Immature natural killer cell (primary cell): ENCODE results near the gene MTHFR. TPM values are rescaled to one million over a fixed set of nuclear protein-coding genes. Genes with fewer than 3 reads are reported as not detected.

Experiments used
- DNase-seq, 3 donors: peaks; one replicate each; pipeline ENCODE4 v3.0.0; 2022; ENCODE audit warnings: mixed read lengths in 1 of 3
- H3K27ac Mint-ChIP-seq, 6 donors: one replicate each; pipeline ENCODE4 v1.8.0; 2020; ENCODE audit warnings: mixed read lengths in 6 of 6, mild to moderate bottlenecking in 5 of 6, inconsistent platforms in 4 of 6, moderate library complexity in 3 of 6
- H3K27me3 Mint-ChIP-seq, 3 donors: one replicate each; pipeline ENCODE4 v1.8.0; 2020 to 2021; ENCODE audit warnings: low read depth in 3 of 3, mild to moderate bottlenecking in 3 of 3, mixed read lengths in 3 of 3, moderate library complexity in 3 of 3, inconsistent platforms in 1 of 3
- H3K36me3 Mint-ChIP-seq, 3 donors: one replicate each; pipeline ENCODE4 v1.8.0; 2020; ENCODE audit warnings: mixed read lengths in 3 of 3, inconsistent platforms in 2 of 3, mild to moderate bottlenecking in 2 of 3
- H3K4me1 Mint-ChIP-seq, 2 donors: one replicate each; pipeline ENCODE4 v1.8.0; 2020; ENCODE audit warnings: inconsistent platforms in 2 of 2, mild to moderate bottlenecking in 2 of 2, mixed read lengths in 2 of 2, moderate library complexity in 1 of 2
- H3K4me3 Mint-ChIP-seq, 5 donors: one replicate each; pipeline ENCODE4 v1.8.0; 2020; ENCODE audit warnings: mild to moderate bottlenecking in 5 of 5, mixed read lengths in 5 of 5, inconsistent platforms in 3 of 5, moderate library complexity in 3 of 5
- H3K9me3 Mint-ChIP-seq, 6 donors: one replicate each; pipeline ENCODE4 v1.8.0; 2020; ENCODE audit warnings: mild to moderate bottlenecking in 6 of 6, mixed read lengths in 6 of 6, inconsistent platforms in 4 of 6, moderate library complexity in 3 of 6
- polyA plus RNA-seq, 3 donors: library from polyadenylated mRNA; unstranded; fragments of 300-500 nt; fragmentation: Illumina TruSeq; gene quantifications; one replicate each; pipeline ENCODE4 v1.2.3, GENCODE V29; 2021

Gene MTHFR
- polyA plus RNA-seq, 3 donors from 2014 or later = 5.0 to 15.2 (median 7.6) TPM

- H3K27me3 Mint-ChIP-seq = peaks cover 0 to 4% (median 0%) of the 10 kb centered on the region in 3 donors
- no peak overlapping the region for H3K4me3 Mint-ChIP-seq
- H3K9me3 Mint-ChIP-seq = no peaks in the 10 kb centered on the region
These were observed 27.4 kb downstream of the MTHFR start for GRCh38 chr1:11778336-11778735.

GRCh38 chr1:11777658-11778322 lies 28.0 kb downstream of the MTHFR start:
- no peak overlapping the region for H3K27ac Mint-ChIP-seq
- no peaks in the 10 kb centered on the region for H3K9me3 Mint-ChIP-seq
- peaks cover 0 to 4% (median 0%) of the 10 kb centered on the region in 3 donors for H3K27me3 Mint-ChIP-seq
- no peaks in the 10 kb centered on the region for H3K4me1 Mint-ChIP-seq
- no peak for DNase-seq
- no peaks in the 10 kb centered on the region for H3K36me3 Mint-ChIP-seq
- H3K4me3 Mint-ChIP-seq = no peak overlapping the region

More at GRCh38 chr1:11778336-11778735, 27.4 kb downstream of the MTHFR start:
- H3K36me3 Mint-ChIP-seq = no peaks in the 10 kb centered on the region
- no peaks in the 10 kb centered on the region for H3K4me1 Mint-ChIP-seq
- no peak overlapping the region for H3K27ac Mint-ChIP-seq
- DNase-seq = no peak

- Mint-ChIP-seq H3K9me3 (no peaks in the 10 kb centered on the region), H3K36me3 (no peaks in the 10 kb centered on the region), H3K27me3 (peaks cover 0 to 1% (median 0%) of the 10 kb centered on the region in 3 donors), H3K4me1 (no peaks in the 10 kb centered on the region), H3K27ac (no peak overlapping the region), H3K4me3 (no peak overlapping the region)
- DNase-seq = no peak
These were observed 31.0 kb downstream of the MTHFR start for GRCh38 chr1:11774753-11775152.

GRCh38 chr1:11772458-11772857 lies 33.3 kb downstream of the MTHFR start:
- no peak for DNase-seq
- Mint-ChIP-seq H3K4me3 (no peak overlapping the region), H3K9me3 (no peaks in the 10 kb centered on the region), H3K27ac (no peak overlapping the region), H3K4me1 (no peaks in the 10 kb centered on the region), H3K36me3 (no peaks in the 10 kb centered on the region), H3K27me3 (peaks cover 0 to 1% (median 0%) of the 10 kb centered on the region in 3 donors)

GRCh38 chr1:11771481-11772043 lies 34.2 kb downstream of the MTHFR start:
- Mint-ChIP-seq H3K4me3 (no peak overlapping the region), H3K27me3 (peaks cover 0 to 1% (median 0%) of the 10 kb centered on the region in 3 donors), H3K9me3 (no peaks in the 10 kb centered on the region), H3K27ac (no peak overlapping the region), H3K36me3 (no peaks in the 10 kb centered on the region), H3K4me1 (no peaks in the 10 kb centered on the region)
- no peak for DNase-seq

GRCh38 chr1:11770011-11770410 lies 35.8 kb downstream of the MTHFR start:
- Mint-ChIP-seq H3K4me1 (no peaks in the 10 kb centered on the region), H3K4me3 (no peak overlapping the region)

GRCh38 chr1:11769274-11769673 lies 36.5 kb downstream of the MTHFR start:
- no peaks in the 10 kb centered on the region for H3K36me3 Mint-ChIP-seq
- no peak overlapping the region for H3K4me3 Mint-ChIP-seq
- DNase-seq = no peak
- H3K27ac Mint-ChIP-seq = no peak overlapping the region
- H3K4me1 Mint-ChIP-seq = no peaks in the 10 kb centered on the region
- peaks cover 0 to 4% (median 2%) of the 10 kb centered on the region in 3 donors for H3K27me3 Mint-ChIP-seq
- no peaks in the 10 kb centered on the region for H3K9me3 Mint-ChIP-seq

More at GRCh38 chr1:11770011-11770410, 35.8 kb downstream of the MTHFR start:
- no peak overlapping the region for H3K27ac Mint-ChIP-seq
- H3K9me3 Mint-ChIP-seq = no peaks in the 10 kb centered on the region
- peaks cover 0 to 3% (median 2%) of the 10 kb centered on the region in 3 donors for H3K27me3 Mint-ChIP-seq
- no peaks in the 10 kb centered on the region for H3K36me3 Mint-ChIP-seq
- no peak for DNase-seq

GRCh38 chr1:11768821-11769220 lies 36.9 kb downstream of the MTHFR start:
- no peaks in the 10 kb centered on the region for H3K4me1 Mint-ChIP-seq
- H3K36me3 Mint-ChIP-seq = no peaks in the 10 kb centered on the region
- H3K27me3 Mint-ChIP-seq = peaks cover 0 to 4% (median 2%) of the 10 kb centered on the region in 3 donors
- H3K27ac Mint-ChIP-seq = no peak overlapping the region
- no peaks in the 10 kb centered on the region for H3K9me3 Mint-ChIP-seq
- H3K4me3 Mint-ChIP-seq = no peak overlapping the region
- DNase-seq = no peak

GRCh38 chr1:11767922-11768704 lies 37.7 kb downstream of the MTHFR start:
- Mint-ChIP-seq H3K4me1 (no peaks in the 10 kb centered on the region), H3K27ac (no peak overlapping the region), H3K36me3 (no peaks in the 10 kb centered on the region), H3K27me3 (peaks cover 0 to 4% (median 2%) of the 10 kb centered on the region in 3 donors), H3K9me3 (no peaks in the 10 kb centered on the region), H3K4me3 (no peak overlapping the region)
- no peak for DNase-seq

- no peak overlapping the region for H3K4me3 Mint-ChIP-seq
- no peak overlapping the region for H3K27ac Mint-ChIP-seq
- DNase-seq = no peak
- H3K27me3 Mint-ChIP-seq = peaks cover 2 to 7% (median 4%) of the 10 kb centered on the region in 3 donors
- peaks cover under 1 to 4% of the 10 kb centered on the region in 2 donors for H3K4me1 Mint-ChIP-seq
- H3K36me3 Mint-ChIP-seq = no peaks in the 10 kb centered on the region
- H3K9me3 Mint-ChIP-seq = no peaks in the 10 kb centered on the region
These were observed 39.4 kb downstream of the MTHFR start for GRCh38 chr1:11766429-11766776.

GRCh38 chr1:11765661-11766428 lies 39.9 kb downstream of the MTHFR start:
- no peak overlapping the region for H3K4me3 Mint-ChIP-seq
- no peak for DNase-seq
- H3K4me1 Mint-ChIP-seq = peaks cover 4 to 6% of the 10 kb centered on the region in 2 donors
- peaks cover 0 to 3% (median 0%) of the 10 kb centered on the region in 3 donors for H3K36me3 Mint-ChIP-seq
- H3K27ac Mint-ChIP-seq = no peak overlapping the region
- H3K27me3 Mint-ChIP-seq = peaks cover 4 to 7% (median 6%) of the 10 kb centered on the region in 3 donors
- no peaks in the 10 kb centered on the region for H3K9me3 Mint-ChIP-seq

- Mint-ChIP-seq H3K9me3 (no peaks in the 10 kb centered on the region), H3K4me1 (peaks cover 4 to 6% of the 10 kb centered on the region in 2 donors), H3K4me3 (no peak overlapping the region), H3K27me3 (peaks cover 4 to 13% (median 9%) of the 10 kb centered on the region in 3 donors), H3K36me3 (peaks cover 0 to 3% (median 0%) of the 10 kb centered on the region in 3 donors), H3K27ac (no peak overlapping the region)
- DNase-seq = no peak
These were observed 41.2 kb downstream of the MTHFR start for GRCh38 chr1:11764519-11764918.

GRCh38 chr1:11764115-11764514 lies 41.6 kb downstream of the MTHFR start:
- H3K4me3 Mint-ChIP-seq = no peak overlapping the region
- DNase-seq = no peak
- peaks cover 0 to 3% (median 0%) of the 10 kb centered on the region in 3 donors for H3K36me3 Mint-ChIP-seq
- H3K27me3 Mint-ChIP-seq = peaks cover 4 to 13% (median 11%) of the 10 kb centered on the region in 3 donors
- no peak overlapping the region for H3K27ac Mint-ChIP-seq
- no peaks in the 10 kb centered on the region for H3K9me3 Mint-ChIP-seq
- H3K4me1 Mint-ChIP-seq = peaks cover 4 to 6% of the 10 kb centered on the region in 2 donors
